Activated CD4-positive, alpha-beta T cell treated with anti-CD3 and anti-CD28 coated beads, Interleukin-2, amount 50 U/mL, for 16 hours (primary cell): ENCODE data around the gene TSPAN10.

Experiments used
- DNase-seq: peaks from one replicate; pipeline ENCODE4 v3.0.0-alpha.2; 2020

Gene TSPAN10

GRCh38 chr17:81665205-81666091 is 28.5 kb downstream of the TSPAN10 start:
- DNase-seq = peak; percentile 74

- DNase-seq = no peak
Observed at GRCh38 chr17:81666092-81666341, 29.0 kb downstream of the TSPAN10 start.

GRCh38 chr17:81666342-81667191 is 29.6 kb downstream of the TSPAN10 start, which contains the start of the genes CCDC137 and OXLD1:
Gene CCDC137 (plus strand): TSS chr17:81666737. CDS start chr17:81666767, 30 bp downstream.
Gene OXLD1 (minus strand): TSS chr17:81666605. CDS start chr17:81666577, 28 bp downstream.
- peak; percentile 97 for DNase-seq

GRCh38 chr17:81667754-81668153 is 30.8 kb downstream of the TSPAN10 start:
- DNase-seq = no peak

GRCh38 chr17:81672504-81672903 is 35.5 kb downstream of the TSPAN10 start:
- no peak for DNase-seq

- DNase-seq = no peak
Observed at GRCh38 chr17:81672954-81673353, 36.0 kb downstream of the TSPAN10 start.

GRCh38 chr17:81673561-81674258 is 36.7 kb downstream of the TSPAN10 start:
- DNase-seq = no peak

GRCh38 chr17:81675515-81676221 is 38.7 kb downstream of the TSPAN10 start:
- DNase-seq = peak; percentile 41

GRCh38 chr17:81676906-81677305 is 39.9 kb downstream of the TSPAN10 start:
- DNase-seq = no peak

- DNase-seq = no peak
Observed at GRCh38 chr17:81680150-81680549, 43.2 kb downstream of the TSPAN10 start.

- DNase-seq = no peak
Observed at GRCh38 chr17:81681672-81682071, 44.7 kb downstream of the TSPAN10 start.

GRCh38 chr17:81682565-81683207 is 45.7 kb downstream of the TSPAN10 start:
- DNase-seq = no peak

- DNase-seq = no peak
Observed at GRCh38 chr17:81683208-81683583, 46.2 kb downstream of the TSPAN10 start.

- peak; percentile 99 for DNase-seq
Observed at GRCh38 chr17:81683584-81684441, 46.8 kb downstream of the TSPAN10 start, which contains the start of the genes ARL16 and HGS. Gene ARL16 (minus strand): TSS chr17:81683797. CDS start chr17:81683753, 44 bp downstream. Gene HGS (plus strand): TSS chr17:81684011. CDS start chr17:81684067, 56 bp downstream.

- peak; percentile 33 for DNase-seq
Observed at GRCh38 chr17:81684442-81684911, 47.5 kb downstream of the TSPAN10 start.

GRCh38 chr17:81685108-81685507 is 48.1 kb downstream of the TSPAN10 start:
- peak; percentile 41 for DNase-seq

- no peak for DNase-seq
Observed at GRCh38 chr17:81686614-81687013, 49.6 kb downstream of the TSPAN10 start.

GRCh38 chr17:81687770-81688541 is 51.0 kb downstream of the TSPAN10 start:
- DNase-seq = no peak

- DNase-seq = no peak
Observed at GRCh38 chr17:81688616-81689015, 51.6 kb downstream of the TSPAN10 start.

GRCh38 chr17:81690066-81690465 is 53.1 kb downstream of the TSPAN10 start:
- DNase-seq = no peak
